SK-N-MC (cell line): ENCODE measurements around the gene NEDD4.
A peak's percentile ranks its signal among the peaks of the same experiment; 100 is the strongest.

Experiments
- DNase-seq: peaks from one replicate; pipeline ENCODE4 v3.0.0-alpha.2; 2011; ENCODE audit warnings: low read depth, low spot score
- H3K27ac ChIP-seq: fragments of 200-600 bp; sonication (generic); 2 replicates; pipeline ENCODE4 v1.5.1; 2016; ENCODE audit warnings: mixed run types
- H3K36me3 ChIP-seq: fragments of 200-600 bp; sonication (generic); 2 replicates; pipeline ENCODE4 v1.6.1; 2017; ENCODE audit warnings: antibody characterized with exemption, low read length, mixed read lengths; ENCODE audit not compliant: insufficient read depth
- H3K4me3 ChIP-seq: fragments of 200-600 bp; sonication (generic); 2 replicates; pipeline ENCODE4 v1.5.1; 2016
- H3K9ac ChIP-seq: fragments of 200-600 bp; sonication (generic); 2 replicates; pipeline ENCODE4 v1.8.0; 2017; ENCODE audit warnings: mixed run types, mixed read lengths; ENCODE audit not compliant: insufficient read length
- H3K9me3 ChIP-seq: fragments of 200-600 bp; sonication (generic); 2 replicates; pipeline ENCODE4 v1.6.1; 2017; ENCODE audit warnings: low read depth, mild to moderate bottlenecking, antibody characterized with exemption, low read length, moderate library complexity, mixed read lengths
- EZH2 ChIP-seq: fragments of 200-600 bp; sonication (generic); IDR thresholded peaks from one replicate; pipeline ENCODE4 v1.6.1; 2017; ENCODE audit warnings: antibody characterized with exemption
- FOXP2 ChIP-seq: optimal IDR thresholded peaks from 2 replicates; pipeline ENCODE3; 2011; ENCODE audit warnings: mild to moderate bottlenecking, moderate library complexity; ENCODE audit not compliant: insufficient read depth; ENCODE audit errors: extremely low read length, control extremely low read depth
- POLR2AphosphoS5 ChIP-seq: IDR thresholded peaks from 2 replicates; pipeline ENCODE4 v1.6.1; 2012; ENCODE audit warnings: mild to moderate bottlenecking, low read depth, low read length, borderline replicate concordance

Gene NEDD4

GRCh38 chr15:55916666-55917409 lies 76.6 kb downstream of the NEDD4 start:
- Histone ChIP-seq H3K27ac (peak overlapping the region; percentile 60), H3K9ac (no peak overlapping the region), H3K4me3 (peak overlapping the region; percentile 26), H3K36me3 (no peaks in the 10 kb centered on the region), H3K9me3 (no peaks in the 10 kb centered on the region)
- TF ChIP-seq EZH2, result no peak
- no peak for TF ChIP-seq FOXP2
- no peak for TF ChIP-seq POLR2AphosphoS5
- no peak for DNase-seq

GRCh38 chr15:55915876-55916567 lies 77.4 kb downstream of the NEDD4 start:
- DNase-seq, result no peak

GRCh38 chr15:55915221-55915620 lies 78.2 kb downstream of the NEDD4 start:
- no peak for TF ChIP-seq POLR2AphosphoS5
- TF ChIP-seq EZH2, result no peak
- TF ChIP-seq FOXP2, result no peak
- DNase-seq, result no peak
- H3K4me3 ChIP-seq, result peak overlapping the region; percentile 50
- peak overlapping the region; percentile 52 for H3K9ac ChIP-seq
- H3K36me3 ChIP-seq, result no peaks in the 10 kb centered on the region
- no peaks in the 10 kb centered on the region for H3K9me3 ChIP-seq
- peak overlapping the region; percentile 55; the same call in 1 of the 2 replicates for H3K27ac ChIP-seq

More at GRCh38 chr15:55915876-55916567, 77.4 kb downstream of the NEDD4 start:
- no peaks in the 10 kb centered on the region for H3K36me3 ChIP-seq
- H3K27ac ChIP-seq, result no peak overlapping the region
- peak overlapping the region; percentile 50 for H3K4me3 ChIP-seq
- H3K9me3 ChIP-seq, result no peaks in the 10 kb centered on the region
- peak overlapping the region; percentile 4 for H3K9ac ChIP-seq
- no peak for TF ChIP-seq POLR2AphosphoS5
- TF ChIP-seq EZH2, result no peak
- no peak for TF ChIP-seq FOXP2

- peak overlapping the region; percentile 50 for H3K4me3 ChIP-seq
- DNase-seq, result no peak
- no peaks in the 10 kb centered on the region for H3K36me3 ChIP-seq
- TF ChIP-seq EZH2, result no peak
- no peak for TF ChIP-seq POLR2AphosphoS5
- no peak for TF ChIP-seq FOXP2
- peak overlapping the region; percentile 55; the same call in 1 of the 2 replicates for H3K27ac ChIP-seq
- peak overlapping the region; percentile 52 for H3K9ac ChIP-seq
- H3K9me3 ChIP-seq, result no peaks in the 10 kb centered on the region
These were observed 79.0 kb downstream of the NEDD4 start for GRCh38 chr15:55914446-55914845.

- H3K9ac ChIP-seq, result no peak overlapping the region
- no peak overlapping the region for H3K27ac ChIP-seq
- TF ChIP-seq POLR2AphosphoS5 (no peak), FOXP2 (no peak), EZH2 (no peak)
- no peak overlapping the region for H3K4me3 ChIP-seq
- DNase-seq, result no peak
- no peaks in the 10 kb centered on the region for H3K36me3 ChIP-seq
- H3K9me3 ChIP-seq, result no peaks in the 10 kb centered on the region
These were observed 80.4 kb downstream of the NEDD4 start for GRCh38 chr15:55912982-55913381.

GRCh38 chr15:55909036-55909811 lies 84.2 kb downstream of the NEDD4 start:
- Histone ChIP-seq H3K36me3 (no peaks in the 10 kb centered on the region), H3K27ac (no peak overlapping the region), H3K9me3 (no peaks in the 10 kb centered on the region), H3K4me3 (no peak overlapping the region), H3K9ac (no peak overlapping the region)
- DNase-seq, result no peak
- no peak for TF ChIP-seq POLR2AphosphoS5
- no peak for TF ChIP-seq FOXP2
- TF ChIP-seq EZH2, result no peak

GRCh38 chr15:55907797-55908196 lies 85.6 kb downstream of the NEDD4 start:
- H3K4me3 ChIP-seq, result no peak overlapping the region
- H3K9ac ChIP-seq, result no peak overlapping the region

GRCh38 chr15:55902981-55903380 lies 90.4 kb downstream of the NEDD4 start:
- DNase-seq, result no peak
- Histone ChIP-seq H3K9ac (no peak overlapping the region), H3K4me3 (no peak overlapping the region), H3K27ac (no peak overlapping the region), H3K9me3 (no peaks in the 10 kb centered on the region), H3K36me3 (no peaks in the 10 kb centered on the region)
- no peak for TF ChIP-seq POLR2AphosphoS5
- TF ChIP-seq EZH2, result no peak

More at GRCh38 chr15:55907797-55908196, 85.6 kb downstream of the NEDD4 start:
- Histone ChIP-seq H3K36me3 (no peaks in the 10 kb centered on the region), H3K9me3 (no peaks in the 10 kb centered on the region), H3K27ac (no peak overlapping the region)
- no peak for DNase-seq
- TF ChIP-seq EZH2, result no peak
- no peak for TF ChIP-seq POLR2AphosphoS5
- TF ChIP-seq FOXP2, result no peak
